ENCODE data around the gene GJB3. TPM values are rescaled to one million over a fixed set of nuclear protein-coding genes. Genes with fewer than 3 reads are reported as not detected.

GJB3 gene
- total and polyA plus RNA-seq, 4 donors: 0.15 to 0.33 (median 0.17) TPM; not detected in 1

GRCh38 chr1:34749992-34750391 lies 31.0 kb upstream of the GJB3 start:
- no peak for TF ChIP-seq CTCF (IDR thresholded peaks at IDR 0.05; ENCODE audit: low read depth, low read length, missing input control)
- TF ChIP-seq REST (IDR thresholded peaks at IDR 0.05): no peak
- TF ChIP-seq HNF4G (IDR thresholded peaks at IDR 0.05): no peak
- TF ChIP-seq FOXA1 (IDR thresholded peaks at IDR 0.05): no peak
- no peak for TF ChIP-seq YY1 (IDR thresholded peaks at IDR 0.05)
- TF ChIP-seq RAD21 (IDR thresholded peaks at IDR 0.05): no peak
- TF ChIP-seq MAX (IDR thresholded peaks at IDR 0.05): no peak
- no peak for TF ChIP-seq SP1 (IDR thresholded peaks at IDR 0.05)
- no peak for TF ChIP-seq TAF1 (conservative IDR thresholded peaks at IDR 0.05)
- TF ChIP-seq NR2F2 (IDR thresholded peaks at IDR 0.05): no peak
- no peak for TF ChIP-seq ZBTB33 (IDR thresholded peaks at IDR 0.05)
- TF ChIP-seq EGR1 (IDR thresholded peaks at IDR 0.05; ENCODE audit: low read depth in 2 of 2): no peak
- no peak for TF ChIP-seq GABPA (IDR thresholded peaks at IDR 0.05 in 1 of 2, conservative IDR thresholded peaks at IDR 0.05 in 1 of 2)
- no peak for TF ChIP-seq JUND (IDR thresholded peaks at IDR 0.05)
- TF ChIP-seq ATF3 (IDR thresholded peaks at IDR 0.05): no peak
- no peak for TF ChIP-seq HNF4A (conservative IDR thresholded peaks at IDR 0.05)
- no peak for TF ChIP-seq FOXA2 (IDR thresholded peaks at IDR 0.05)
- Histone ChIP-seq H3K9ac (ENCODE audit: low read depth in 1 of 2, low read length in 2 of 2) (no peak overlapping the region), H3K9me3 (ENCODE audit: control insufficient read depth in 4 of 4, low read length in 3 of 4) (no peaks in the 10 kb centered on the region), H3K27me3 (ENCODE audit: control insufficient read depth in 4 of 4, insufficient read depth in 4 of 4, low read length in 3 of 4) (no peaks in the 10 kb centered on the region), H3K27ac (ENCODE audit: low read depth in 1 of 2, low read length in 2 of 2) (no peak overlapping the region), H3K36me3 (ENCODE audit: control insufficient read depth in 4 of 4, insufficient read depth in 3 of 4, low read depth in 1 of 4, low read length in 3 of 4) (no peaks in the 10 kb centered on the region), H3K4me3 (ENCODE audit: low read depth in 1 of 3, low read length in 3 of 3) (no peak overlapping the region), H3K4me1 (ENCODE audit: control insufficient read depth in 4 of 4, insufficient read depth in 4 of 4, low read length in 3 of 4) (no peaks in the 10 kb centered on the region)
- no peak for DNase-seq (ENCODE audit: low spot score)
- 54% methylated on average over 8 of the region's 8 CpGs for WGBS

GRCh38 chr1:34750610-34751009 lies 30.4 kb upstream of the GJB3 start:
- Histone ChIP-seq H3K36me3 (ENCODE audit: control insufficient read depth in 4 of 4, insufficient read depth in 3 of 4, low read depth in 1 of 4, low read length in 3 of 4) (no peaks in the 10 kb centered on the region), H3K4me1 (ENCODE audit: control insufficient read depth in 4 of 4, insufficient read depth in 4 of 4, low read length in 3 of 4) (no peaks in the 10 kb centered on the region), H3K27ac (ENCODE audit: low read depth in 1 of 2, low read length in 2 of 2) (no peak overlapping the region), H3K9me3 (ENCODE audit: control insufficient read depth in 4 of 4, low read length in 3 of 4) (no peaks in the 10 kb centered on the region), H3K4me3 (ENCODE audit: low read depth in 1 of 3, low read length in 3 of 3) (no peak overlapping the region), H3K9ac (ENCODE audit: low read depth in 1 of 2, low read length in 2 of 2) (no peak overlapping the region), H3K27me3 (ENCODE audit: control insufficient read depth in 4 of 4, insufficient read depth in 4 of 4, low read length in 3 of 4) (no peaks in the 10 kb centered on the region)
- no peak for DNase-seq (ENCODE audit: low spot score)
- WGBS: 91% methylated on average over 5 of the region's 5 CpGs
- TF ChIP-seq FOXA1 (IDR thresholded peaks at IDR 0.05) (no peak), GABPA (IDR thresholded peaks at IDR 0.05 in 1 of 2, conservative IDR thresholded peaks at IDR 0.05 in 1 of 2) (no peak), EGR1 (IDR thresholded peaks at IDR 0.05; ENCODE audit: low read depth in 2 of 2) (no peak), REST (IDR thresholded peaks at IDR 0.05) (no peak), TAF1 (conservative IDR thresholded peaks at IDR 0.05) (no peak), HNF4A (conservative IDR thresholded peaks at IDR 0.05) (no peak), YY1 (IDR thresholded peaks at IDR 0.05) (no peak), RAD21 (IDR thresholded peaks at IDR 0.05) (no peak), FOXA2 (IDR thresholded peaks at IDR 0.05) (no peak), CTCF (IDR thresholded peaks at IDR 0.05; ENCODE audit: low read depth, low read length, missing input control) (no peak), ATF3 (IDR thresholded peaks at IDR 0.05) (no peak), NR2F2 (IDR thresholded peaks at IDR 0.05) (no peak), SP1 (IDR thresholded peaks at IDR 0.05) (no peak), HNF4G (IDR thresholded peaks at IDR 0.05) (no peak)

Data from liver (tissue), 9 donors.